Calu3 (cell line): ENCODE measurements around the gene GRHL1. TPM values are rescaled to one million over a fixed set of nuclear protein-coding genes. Genes with fewer than 3 reads are reported as not detected.

Experiments
- BruUV-seq: library from RNA; stranded (reverse); fragments of 400-500 nt; replicated peaks from 2 replicates; lab custom pipeline; 2021; lab: Mats Ljungman, UMichigan
- CTCF ChIA-PET: fragments of 300-600 bp; sonication (Branson Sonifier 250); formaldehyde crosslinking; loops from one replicate; lab custom pipeline; 2022; ENCODE audit warnings: antibody characterized with exemption; lab: Charles Lee
- DNase-seq: peaks from one replicate; pipeline ENCODE4 v3.0.0; 2022
- H3K27ac Mint-ChIP-seq: one replicate; pipeline ENCODE4 v1.8.0; 2022; ENCODE audit warnings: mixed read lengths; ENCODE audit not compliant: unreplicated experiment
- H3K27me3 Mint-ChIP-seq: one replicate; pipeline ENCODE4 v1.8.0; 2022; ENCODE audit warnings: mixed read lengths; ENCODE audit not compliant: unreplicated experiment
- H3K36me3 Mint-ChIP-seq: one replicate; pipeline ENCODE4 v1.8.0; 2022; ENCODE audit warnings: mild to moderate bottlenecking, moderate library complexity, mixed read lengths; ENCODE audit not compliant: insufficient read depth, unreplicated experiment
- H3K4me1 Mint-ChIP-seq: one replicate; pipeline ENCODE4 v1.8.0; 2022; ENCODE audit warnings: mild to moderate bottlenecking, low read depth, mixed read lengths; ENCODE audit not compliant: unreplicated experiment
- H3K4me3 Mint-ChIP-seq: one replicate; pipeline ENCODE4 v1.8.0; 2022; ENCODE audit warnings: mild to moderate bottlenecking, low read depth, moderate library complexity, mixed read lengths; ENCODE audit not compliant: unreplicated experiment
- H3K9me3 Mint-ChIP-seq: one replicate; pipeline ENCODE4 v1.8.0; 2022; ENCODE audit warnings: low read depth, mixed read lengths; ENCODE audit not compliant: unreplicated experiment
- intact Hi-C: fragments of 100-400 bp; cut with micrococcal nuclease; formaldehyde crosslinking; loops from one replicate; pipeline ENCODE4 v1.10.0; 2022; ENCODE audit not compliant: unreplicated experiment
- total RNA-seq: library from RNA; stranded (reverse); gene quantifications from 2 replicates; pipeline ENCODE4 v1.2.3, GENCODE V29; 2022
- TF ChIP-seq, protein P1 (sequence below): fragments of 200-600 bp; IDR thresholded peaks from one replicate; pipeline ENCODE4 v1.8.0; 2022; ENCODE audit warnings: antibody characterized with exemption; ENCODE audit not compliant: unreplicated experiment

The GRHL1 gene
- total RNA-seq, 1 experiment from 2014 or later, result 11.7 TPM

DNA sequence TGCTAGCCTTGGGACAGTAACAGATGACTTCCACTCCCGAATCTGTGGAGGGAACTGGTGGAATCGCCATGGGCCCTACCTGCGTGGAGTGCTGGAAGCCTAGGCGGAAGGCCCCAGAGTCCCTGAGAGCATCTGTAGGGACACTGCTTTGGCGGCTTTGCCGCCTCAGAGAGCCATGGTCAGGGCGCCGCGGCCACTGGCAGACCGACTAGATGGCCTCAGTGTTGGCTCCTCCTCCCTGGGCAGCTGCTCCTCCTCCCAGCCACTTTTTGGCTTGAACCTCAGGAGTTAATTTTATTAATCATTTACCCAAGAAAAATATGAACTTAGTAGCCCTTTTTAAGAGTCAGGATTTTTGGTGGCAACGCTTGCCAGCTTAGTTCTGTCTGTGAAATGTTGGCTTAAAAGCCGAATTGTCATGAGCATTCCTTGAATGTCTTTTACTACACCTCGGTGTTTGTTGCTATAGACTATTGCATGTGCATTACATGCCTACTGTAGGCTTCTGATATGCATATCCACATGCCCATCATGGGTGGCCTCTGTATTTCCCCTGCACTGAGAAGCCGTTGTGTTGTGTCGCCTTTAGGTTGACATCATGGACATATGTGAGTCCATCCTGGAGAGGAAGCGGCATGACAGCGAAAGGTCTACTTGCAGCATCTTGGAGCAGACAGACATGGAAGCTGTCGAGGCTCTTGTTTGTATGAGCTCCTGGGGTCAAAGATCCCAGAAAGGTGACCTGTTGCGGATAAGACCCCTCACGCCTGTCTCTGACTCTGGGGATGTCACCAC is 94.3 kb downstream of the GRHL1 start:
- Mint-ChIP-seq H3K4me1 (no peaks in the 10 kb centered on the region), H3K9me3 (no peaks in the 10 kb centered on the region), H3K4me3 (no peak overlapping the region), H3K27me3 (peaks cover 14% of the 10 kb centered on the region), H3K27ac (no peak overlapping the region), H3K36me3 (peaks cover 28% of the 10 kb centered on the region)
- TF ChIP-seq, protein P1, sequence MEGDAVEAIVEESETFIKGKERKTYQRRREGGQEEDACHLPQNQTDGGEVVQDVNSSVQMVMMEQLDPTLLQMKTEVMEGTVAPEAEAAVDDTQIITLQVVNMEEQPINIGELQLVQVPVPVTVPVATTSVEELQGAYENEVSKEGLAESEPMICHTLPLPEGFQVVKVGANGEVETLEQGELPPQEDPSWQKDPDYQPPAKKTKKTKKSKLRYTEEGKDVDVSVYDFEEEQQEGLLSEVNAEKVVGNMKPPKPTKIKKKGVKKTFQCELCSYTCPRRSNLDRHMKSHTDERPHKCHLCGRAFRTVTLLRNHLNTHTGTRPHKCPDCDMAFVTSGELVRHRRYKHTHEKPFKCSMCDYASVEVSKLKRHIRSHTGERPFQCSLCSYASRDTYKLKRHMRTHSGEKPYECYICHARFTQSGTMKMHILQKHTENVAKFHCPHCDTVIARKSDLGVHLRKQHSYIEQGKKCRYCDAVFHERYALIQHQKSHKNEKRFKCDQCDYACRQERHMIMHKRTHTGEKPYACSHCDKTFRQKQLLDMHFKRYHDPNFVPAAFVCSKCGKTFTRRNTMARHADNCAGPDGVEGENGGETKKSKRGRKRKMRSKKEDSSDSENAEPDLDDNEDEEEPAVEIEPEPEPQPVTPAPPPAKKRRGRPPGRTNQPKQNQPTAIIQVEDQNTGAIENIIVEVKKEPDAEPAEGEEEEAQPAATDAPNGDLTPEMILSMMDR, result no peak
- no TSS peak for BruUV-seq
- no peak for DNase-seq
- intact Hi-C loops, result loop anchor here (5.0 kb wide), 1 partner anchor 233 kb away; no protein-coding TSS in a partner anchor
- CTCF ChIA-PET, result interaction anchor here (2.5 kb wide), 1 partner anchor 10 kb away, joined by 6 read pairs; no protein-coding TSS in a partner anchor

DNA sequence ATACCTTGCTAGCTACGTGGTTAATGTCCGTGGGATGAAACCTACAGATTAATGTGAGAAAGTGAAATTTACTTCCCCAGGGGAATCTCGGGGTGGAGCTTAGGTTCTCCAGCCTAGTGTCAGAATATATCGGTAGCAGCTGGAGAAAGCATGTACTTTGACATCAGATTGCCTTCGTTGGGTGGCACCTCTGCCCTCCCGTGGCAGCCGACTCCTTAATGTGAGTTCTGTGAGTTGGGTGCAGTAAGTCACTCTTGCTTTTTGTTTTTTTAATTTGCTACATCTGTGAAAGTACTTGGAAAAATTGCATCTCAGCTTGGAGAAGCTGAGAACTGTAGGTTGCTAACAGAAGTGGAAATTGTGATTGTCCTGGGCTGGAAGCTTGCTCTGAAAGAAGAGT is 95.4 kb downstream of the GRHL1 start:
- intact Hi-C loops, result loop anchor here (5.0 kb wide), 1 partner anchor 235 kb away; no protein-coding TSS in a partner anchor

GRCh38 chr2:10047616-10048500 is 96.4 kb downstream of the GRHL1 start:
- TF ChIP-seq, protein P1, result no peak
- Mint-ChIP-seq H3K27me3 (no peaks in the 10 kb centered on the region), H3K27ac (no peak overlapping the region), H3K4me3 (no peak overlapping the region), H3K36me3 (peaks cover 16% of the 10 kb centered on the region), H3K4me1 (no peaks in the 10 kb centered on the region), H3K9me3 (no peaks in the 10 kb centered on the region)
- CTCF ChIA-PET, result interaction anchor here (0.6 to 2.5 kb wide), 10 partner anchors 12 to 835 kb away, joined by 3 to 11 read pairs (median 6); no protein-coding TSS in a partner anchor
- intact Hi-C loops, result loop anchor here (1.0 to 5.0 kb wide), 3 partner anchors 236 to 278 kb away; no protein-coding TSS in a partner anchor
- DNase-seq, result no peak
- BruUV-seq, result no TSS peak

More for the DNA sequence above, 95.4 kb downstream of the GRHL1 start:
- H3K27ac Mint-ChIP-seq, result no peak overlapping the region
- CTCF ChIA-PET, result interaction anchor here (1.5 to 2.5 kb wide), 2 partner anchors 11 to 276 kb away, joined by 3 to 6 read pairs; no protein-coding TSS in a partner anchor
- TF ChIP-seq, protein P1, result no peak
- H3K36me3 Mint-ChIP-seq, result peaks cover 25% of the 10 kb centered on the region
- no peak for DNase-seq
- H3K9me3 Mint-ChIP-seq, result no peaks in the 10 kb centered on the region
- BruUV-seq, result no TSS peak
- no peaks in the 10 kb centered on the region for H3K4me1 Mint-ChIP-seq
- H3K4me3 Mint-ChIP-seq, result no peak overlapping the region
- peaks cover 2% of the 10 kb centered on the region for H3K27me3 Mint-ChIP-seq
